HepG2 (cell line): ENCODE results near the gene DUSP22. TPM values are rescaled to one million over a fixed set of nuclear protein-coding genes. Genes with fewer than 3 reads are reported as not detected.

ENCODE experiments used
- ATAD3A ChIP-seq: sonication (generic); formaldehyde crosslinking; IDR thresholded peaks from 2 replicates; pipeline ENCODE4 v1.4.0; 2020; ENCODE audit warnings: missing genetic modification reagents
- CBFB ChIP-seq: sonication (generic); formaldehyde crosslinking; IDR thresholded peaks from 2 replicates; pipeline ENCODE4 v1.4.0; 2020; ENCODE audit warnings: missing genetic modification reagents
- DNMT3B ChIP-seq: conservative IDR thresholded peaks from 2 replicates; pipeline ENCODE4 v1.6.1; 2016; ENCODE audit warnings: missing biosample characterization, control low read depth
- FOXP1 ChIP-seq, 2 experiments: fragments of 450-650 bp in 1 of 2; IDR thresholded peaks; 2 replicates each; pipeline ENCODE4 v1.6.1; 2017 to 2018; ENCODE audit warnings: antibody characterized with exemption in 1 of 2
- HNF4G ChIP-seq, 2 experiments: sonication (generic) in 1 of 2; formaldehyde crosslinking in 1 of 2; IDR thresholded peaks; 2 replicates each; pipeline versions ENCODE4 v1.4.0 to v1.6.1; 2011 to 2020; ENCODE audit warnings: borderline replicate concordance in 2 of 2, low read depth in 2 of 2, mild to moderate bottlenecking in 2 of 2, low read length in 1 of 2, missing genetic modification reagents in 1 of 2, moderate library complexity in 1 of 2
- HOXA5 ChIP-seq: sonication (generic); formaldehyde crosslinking; IDR thresholded peaks from 2 replicates; pipeline ENCODE4 v1.4.0; 2020; ENCODE audit warnings: missing genetic modification reagents
- KAT7 ChIP-seq: IDR thresholded peaks from 2 replicates; pipeline ENCODE4 v1.6.1; 2018; ENCODE audit warnings: borderline replicate concordance, missing compliant biosample characterization
- KLF16 ChIP-seq, 2 experiments: sonication (generic) in 1 of 2; formaldehyde crosslinking in 1 of 2; IDR thresholded peaks; 2 replicates each; pipeline versions ENCODE4 v1.6.1 to v1.8.0; 2016 to 2023; ENCODE audit warnings: missing genetic modification reagents in 2 of 2, missing compliant biosample characterization in 1 of 2
- SAFB2 ChIP-seq: sonication (generic); formaldehyde crosslinking; IDR thresholded peaks from 2 replicates; pipeline ENCODE4 v1.5.1; 2020; ENCODE audit warnings: missing genetic modification reagents, low read depth, mild to moderate bottlenecking, borderline replicate concordance
- SALL1 ChIP-seq: sonication (generic); formaldehyde crosslinking; IDR thresholded peaks from 2 replicates; pipeline ENCODE4 v1.8.0; 2022; ENCODE audit warnings: mild to moderate bottlenecking, missing genetic modification reagents
- ZBTB7B ChIP-seq: sonication (generic); formaldehyde crosslinking; IDR thresholded peaks from 2 replicates; pipeline ENCODE4 v1.4.0; 2020; ENCODE audit warnings: missing genetic modification reagents
- ZNF501 ChIP-seq: sonication (generic); formaldehyde crosslinking; IDR thresholded peaks from 2 replicates; pipeline ENCODE4 v1.5.1; 2020; ENCODE audit warnings: mild to moderate bottlenecking, moderate library complexity, missing genetic modification reagents
- ZNF567 ChIP-seq: sonication (generic); formaldehyde crosslinking; IDR thresholded peaks from 2 replicates; pipeline ENCODE4 v1.8.1; 2023; ENCODE audit warnings: mild to moderate bottlenecking, missing genetic modification reagents, borderline replicate concordance
- polyA plus RNA-seq, 8 experiments: library from polyadenylated mRNA; depleted of rRNA in 3 of 8; stranded (reverse) in 7 of 8; unstranded in 1 of 8; fragments of >200 nt; fragmentation: Illumina TruSeq in 4 of 8; extraction: Trizol in 4 of 8; gene quantifications; 2 replicates each; pipeline versions ENCODE4 v1.2.1 to v1.2.3, GENCODE V29; 2011 to 2016; ENCODE audit warnings: low read depth in 4 of 8, missing spikeins in 1 of 8, mixed read lengths in 1 of 8; ENCODE audit not compliant: insufficient read depth in 1 of 8
- total RNA-seq, 5 experiments: library from RNA; depleted of rRNA; stranded (reverse); fragments of >200 nt; fragmentation: Illumina TruSeq; extraction: Trizol; gene quantifications; 2 replicates each; pipeline ENCODE4 v1.2.3, GENCODE V29; 2016; ENCODE audit warnings: low read depth in 1 of 5
- TF ChIP-seq, protein P1 (sequence below): sonication (generic); formaldehyde crosslinking; IDR thresholded peaks from 2 replicates; pipeline ENCODE4 v1.5.1; 2020; ENCODE audit warnings: missing genetic modification reagents, mild to moderate bottlenecking, borderline replicate concordance
- TF ChIP-seq, protein P2 (sequence below): sonication (generic); formaldehyde crosslinking; IDR thresholded peaks from 2 replicates; pipeline ENCODE4 v1.5.0; 2020; ENCODE audit warnings: mild to moderate bottlenecking, missing genetic modification reagents
- TF ChIP-seq, protein P3 (sequence below), 2 experiments: fragments of 450-650 bp in 1 of 2; sonication (generic) in 1 of 2; formaldehyde crosslinking; IDR thresholded peaks; 2 replicates each; pipeline versions ENCODE4 v1.5.0 to v1.8.0; 2020 to 2022; ENCODE audit warnings: mild to moderate bottlenecking in 1 of 2, missing genetic modification reagents in 1 of 2
- TF ChIP-seq, protein P4 (sequence below): sonication (generic); formaldehyde crosslinking; conservative IDR thresholded peaks from 2 replicates; pipeline ENCODE4 v1.8.0; 2022; ENCODE audit warnings: mild to moderate bottlenecking, moderate library complexity, missing genetic modification reagents
- TF ChIP-seq, protein P5 (sequence below): IDR thresholded peaks from 2 replicates; pipeline ENCODE4 v1.6.1; 2016; ENCODE audit warnings: low read depth, control low read depth

The DUSP22 gene
- total and polyA plus RNA-seq, 2 of the 13 experiments (the other 11 are each of a cell fraction or from before 2014, with no cell fraction given) = 20.2 to 32.8 TPM

DNA sequence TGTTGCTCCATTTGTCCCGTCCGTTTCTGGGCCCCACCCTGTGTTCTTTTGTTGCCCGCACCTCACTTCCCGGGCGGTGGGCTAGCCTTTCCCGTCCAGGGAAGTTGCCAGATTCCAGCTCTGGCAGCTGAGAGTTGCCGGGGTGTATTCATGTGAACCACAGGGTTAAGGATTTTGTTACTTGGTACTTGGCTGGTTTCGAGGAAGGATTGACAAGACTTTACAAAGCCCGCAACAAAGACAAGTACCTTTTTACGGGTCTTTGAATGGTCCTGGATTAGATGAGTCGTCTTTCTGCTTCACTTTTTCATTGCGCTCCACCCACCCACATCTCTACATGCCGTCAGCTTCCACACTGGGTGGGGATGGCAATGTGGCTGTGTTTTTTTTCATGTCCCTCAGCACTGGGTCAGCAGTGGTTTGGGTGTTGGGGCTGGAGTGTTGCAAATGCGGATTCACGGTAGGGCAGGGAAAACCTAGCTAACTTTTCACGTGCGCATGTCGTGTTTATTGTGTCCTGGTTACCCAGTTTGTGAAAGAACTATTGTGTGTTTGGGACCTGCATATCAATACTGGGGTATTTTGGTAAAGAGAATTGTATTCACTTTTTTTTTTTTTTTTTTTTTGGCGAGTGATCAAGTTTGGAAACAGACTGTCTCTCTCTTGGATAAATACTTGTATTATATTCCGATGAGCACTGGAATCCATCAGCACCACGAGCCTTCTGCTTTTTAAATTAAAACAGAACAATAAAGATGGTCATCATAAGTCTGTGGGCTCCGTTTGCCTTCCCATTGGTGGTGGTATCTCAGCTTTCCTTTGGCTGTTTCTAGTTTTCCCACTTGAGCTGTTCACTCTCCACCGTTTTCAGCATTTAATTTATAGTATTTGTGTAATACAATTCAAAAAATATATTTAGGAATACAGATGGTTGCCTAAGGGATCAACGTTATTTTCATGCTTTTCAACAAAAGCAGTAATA is 1.2 kb downstream of the DUSP22 start (continued):
- 0 out of 2 replicates have a peak, but pooled peaks have one; percentile 18 for TF ChIP-seq CBFB
- TF ChIP-seq KLF16 (CRISPR knock-in tag; IDR thresholded peaks at IDR 0.05) = no peak
- TF ChIP-seq, protein P1, sequence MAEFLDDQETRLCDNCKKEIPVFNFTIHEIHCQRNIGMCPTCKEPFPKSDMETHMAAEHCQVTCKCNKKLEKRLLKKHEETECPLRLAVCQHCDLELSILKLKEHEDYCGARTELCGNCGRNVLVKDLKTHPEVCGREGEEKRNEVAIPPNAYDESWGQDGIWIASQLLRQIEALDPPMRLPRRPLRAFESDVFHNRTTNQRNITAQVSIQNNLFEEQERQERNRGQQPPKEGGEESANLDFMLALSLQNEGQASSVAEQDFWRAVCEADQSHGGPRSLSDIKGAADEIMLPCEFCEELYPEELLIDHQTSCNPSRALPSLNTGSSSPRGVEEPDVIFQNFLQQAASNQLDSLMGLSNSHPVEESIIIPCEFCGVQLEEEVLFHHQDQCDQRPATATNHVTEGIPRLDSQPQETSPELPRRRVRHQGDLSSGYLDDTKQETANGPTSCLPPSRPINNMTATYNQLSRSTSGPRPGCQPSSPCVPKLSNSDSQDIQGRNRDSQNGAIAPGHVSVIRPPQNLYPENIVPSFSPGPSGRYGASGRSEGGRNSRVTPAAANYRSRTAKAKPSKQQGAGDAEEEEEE (CRISPR knock-in tag) = no peak
- TF ChIP-seq HNF4G (IDR thresholded peaks at IDR 0.05; ENCODE audit: borderline replicate concordance, low read depth, low read length) = no peak
- no peak for TF ChIP-seq HNF4G (CRISPR knock-in tag; IDR thresholded peaks at IDR 0.05; ENCODE audit: borderline replicate concordance, low read depth)
- TF ChIP-seq HOXA5 (CRISPR knock-in tag) = 0 out of 2 replicates have a peak, but pooled peaks have one; percentile 20
- no peak for TF ChIP-seq SAFB2 (CRISPR knock-in tag)
- TF ChIP-seq, protein P2, sequence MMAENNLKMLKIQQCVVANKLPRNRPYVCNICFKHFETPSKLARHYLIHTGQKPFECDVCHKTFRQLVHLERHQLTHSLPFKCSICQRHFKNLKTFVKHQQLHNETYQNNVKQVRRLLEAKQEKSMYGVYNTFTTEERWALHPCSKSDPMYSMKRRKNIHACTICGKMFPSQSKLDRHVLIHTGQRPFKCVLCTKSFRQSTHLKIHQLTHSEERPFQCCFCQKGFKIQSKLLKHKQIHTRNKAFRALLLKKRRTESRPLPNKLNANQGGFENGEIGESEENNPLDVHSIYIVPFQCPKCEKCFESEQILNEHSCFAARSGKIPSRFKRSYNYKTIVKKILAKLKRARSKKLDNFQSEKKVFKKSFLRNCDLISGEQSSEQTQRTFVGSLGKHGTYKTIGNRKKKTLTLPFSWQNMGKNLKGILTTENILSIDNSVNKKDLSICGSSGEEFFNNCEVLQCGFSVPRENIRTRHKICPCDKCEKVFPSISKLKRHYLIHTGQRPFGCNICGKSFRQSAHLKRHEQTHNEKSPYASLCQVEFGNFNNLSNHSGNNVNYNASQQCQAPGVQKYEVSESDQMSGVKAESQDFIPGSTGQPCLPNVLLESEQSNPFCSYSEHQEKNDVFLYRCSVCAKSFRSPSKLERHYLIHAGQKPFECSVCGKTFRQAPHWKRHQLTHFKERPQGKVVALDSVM (CRISPR knock-in tag) = no peak
- TF ChIP-seq FOXP1 (IDR thresholded peaks at IDR 0.05) = no peak
- TF ChIP-seq FOXP1 (CRISPR knock-in tag; IDR thresholded peaks at IDR 0.05) = 0 out of 2 replicates have a peak, but pooled peaks have one; percentile 24
- TF ChIP-seq, protein P3, sequence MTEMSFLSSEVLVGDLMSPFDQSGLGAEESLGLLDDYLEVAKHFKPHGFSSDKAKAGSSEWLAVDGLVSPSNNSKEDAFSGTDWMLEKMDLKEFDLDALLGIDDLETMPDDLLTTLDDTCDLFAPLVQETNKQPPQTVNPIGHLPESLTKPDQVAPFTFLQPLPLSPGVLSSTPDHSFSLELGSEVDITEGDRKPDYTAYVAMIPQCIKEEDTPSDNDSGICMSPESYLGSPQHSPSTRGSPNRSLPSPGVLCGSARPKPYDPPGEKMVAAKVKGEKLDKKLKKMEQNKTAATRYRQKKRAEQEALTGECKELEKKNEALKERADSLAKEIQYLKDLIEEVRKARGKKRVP (CRISPR knock-in tag; IDR thresholded peaks at IDR 0.05) = peak in 1 of 2 experiments; percentile 49; a peak in 2 of 4 replicates
- TF ChIP-seq ZBTB7B = 0 out of 2 replicates have a peak, but pooled peaks have one; percentile 6
- TF ChIP-seq, protein P4, sequence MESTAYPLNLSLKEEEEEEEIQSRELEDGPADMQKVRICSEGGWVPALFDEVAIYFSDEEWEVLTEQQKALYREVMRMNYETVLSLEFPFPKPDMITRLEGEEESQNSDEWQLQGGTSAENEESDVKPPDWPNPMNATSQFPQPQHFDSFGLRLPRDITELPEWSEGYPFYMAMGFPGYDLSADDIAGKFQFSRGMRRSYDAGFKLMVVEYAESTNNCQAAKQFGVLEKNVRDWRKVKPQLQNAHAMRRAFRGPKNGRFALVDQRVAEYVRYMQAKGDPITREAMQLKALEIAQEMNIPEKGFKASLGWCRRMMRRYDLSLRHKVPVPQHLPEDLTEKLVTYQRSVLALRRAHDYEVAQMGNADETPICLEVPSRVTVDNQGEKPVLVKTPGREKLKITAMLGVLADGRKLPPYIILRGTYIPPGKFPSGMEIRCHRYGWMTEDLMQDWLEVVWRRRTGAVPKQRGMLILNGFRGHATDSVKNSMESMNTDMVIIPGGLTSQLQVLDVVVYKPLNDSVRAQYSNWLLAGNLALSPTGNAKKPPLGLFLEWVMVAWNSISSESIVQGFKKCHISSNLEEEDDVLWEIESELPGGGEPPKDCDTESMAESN (CRISPR knock-in tag) = peak; percentile 17; the same call in 1 of the 2 replicates
- TF ChIP-seq, protein P5, sequence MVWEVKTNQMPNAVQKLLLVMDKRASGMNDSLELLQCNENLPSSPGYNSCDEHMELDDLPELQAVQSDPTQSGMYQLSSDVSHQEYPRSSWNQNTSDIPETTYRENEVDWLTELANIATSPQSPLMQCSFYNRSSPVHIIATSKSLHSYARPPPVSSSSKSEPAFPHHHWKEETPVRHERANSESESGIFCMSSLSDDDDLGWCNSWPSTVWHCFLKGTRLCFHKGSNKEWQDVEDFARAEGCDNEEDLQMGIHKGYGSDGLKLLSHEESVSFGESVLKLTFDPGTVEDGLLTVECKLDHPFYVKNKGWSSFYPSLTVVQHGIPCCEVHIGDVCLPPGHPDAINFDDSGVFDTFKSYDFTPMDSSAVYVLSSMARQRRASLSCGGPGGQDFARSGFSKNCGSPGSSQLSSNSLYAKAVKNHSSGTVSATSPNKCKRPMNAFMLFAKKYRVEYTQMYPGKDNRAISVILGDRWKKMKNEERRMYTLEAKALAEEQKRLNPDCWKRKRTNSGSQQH (CRISPR knock-in tag) = no peak
- 0 out of 2 replicates have a peak, but pooled peaks have one; percentile 6 for TF ChIP-seq SALL1
- TF ChIP-seq DNMT3B (CRISPR knock-in tag) = peak; percentile 34; the same call in 1 of the 2 replicates
- TF ChIP-seq ATAD3A = peak; percentile 66; the same call in 1 of the 2 replicates
- 0 out of 2 replicates have a peak, but pooled peaks have one; percentile 29 for TF ChIP-seq ZNF567
- TF ChIP-seq KAT7 (CRISPR knock-in tag) = 0 out of 2 replicates have a peak, but pooled peaks have one; percentile 43
- TF ChIP-seq ZNF501 (CRISPR knock-in tag) = peak; percentile 66; the same call in 1 of the 2 replicates
